Hair follicular keratinocyte (primary cell): Measurements from ENCODE around the gene HASPIN. TPM values are rescaled to one million over a fixed set of nuclear protein-coding genes. Genes with fewer than 3 reads are reported as not detected.

Experiments
- total RNA-seq: library from RNA; depleted of rRNA; stranded (reverse); fragments of >200 nt; gene quantifications from 2 replicates; pipeline ENCODE4 v1.2.3, GENCODE V29; 2015

Gene HASPIN
- 5.0 and 10.8 TPM in 2 replicates for total RNA-seq

DNA sequence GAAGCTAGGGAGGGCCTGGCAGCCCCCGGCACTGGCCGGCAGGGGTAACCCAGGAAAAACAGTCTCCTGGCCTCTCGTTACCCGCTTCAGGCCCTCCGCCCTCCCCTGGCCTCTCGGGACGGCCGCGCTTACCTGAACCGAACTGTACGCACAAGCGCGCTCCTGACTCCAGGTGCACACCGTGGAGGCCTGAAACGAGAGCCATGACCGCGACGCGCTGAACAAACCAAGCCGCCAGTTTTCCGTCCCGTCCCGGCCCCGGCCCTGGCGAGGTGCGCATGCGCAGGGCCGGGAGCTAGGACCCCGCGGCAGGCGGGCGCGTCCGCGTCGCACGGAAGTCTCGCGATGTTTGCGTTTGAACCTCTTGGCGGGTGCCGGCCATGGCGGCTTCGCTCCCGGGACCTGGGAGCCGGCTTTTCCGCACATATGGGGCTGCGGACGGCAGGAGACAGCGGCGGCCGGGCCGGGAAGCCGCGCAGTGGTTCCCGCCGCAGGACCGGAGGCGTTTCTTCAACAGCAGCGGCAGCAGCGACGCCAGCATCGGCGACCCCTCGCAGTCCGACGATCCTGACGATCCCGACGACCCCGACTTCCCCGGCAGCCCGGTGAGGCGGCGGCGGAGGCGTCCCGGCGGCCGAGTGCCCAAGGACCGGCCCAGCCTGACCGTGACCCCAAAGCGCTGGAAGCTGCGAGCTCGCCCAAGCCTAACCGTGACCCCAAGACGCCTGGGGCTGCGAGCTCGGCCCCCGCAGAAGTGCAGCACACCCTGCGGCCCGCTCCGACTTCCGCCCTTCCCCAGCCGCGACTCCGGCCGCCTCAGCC is at the start of gene HASPIN:
TSS of gene HASPIN (plus strand) at position 348 of the 822 bp plus-strand sequence. CDS start at position 381, 33 bp downstream.

GRCh38 chr17:3695723-3696411 is 27.8 kb upstream of the HASPIN start, which contains the start of gene P2RX5:
Gene P2RX5 (minus strand): TSS chr17:3696155. CDS start chr17:3696005, 150 bp downstream.

Other genes with a start within 250 kb of the HASPIN start
- gene ASPA, start 247.9 kb upstream of the HASPIN start, total RNA-seq: not detected in 2 replicates
- gene TRPV3, start 166.1 kb upstream of the HASPIN start, total RNA-seq: 1.4 and 5.1 TPM in 2 replicates
- 0.55 and 1.0 TPM in 2 replicates for gene TRPV1, start 114.5 kb upstream of the HASPIN start, total RNA-seq
- 11.2 and 16.1 TPM in 2 replicates for gene SHPK, start 87.7 kb upstream of the HASPIN start, total RNA-seq
- gene CTNS, start 87.1 kb upstream of the HASPIN start, total RNA-seq: 12.8 and 20.4 TPM in 2 replicates
- 320 and 364 TPM in 2 replicates for gene TAX1BP3, start 55.3 kb upstream of the HASPIN start, total RNA-seq
- 20.4 and 26.5 TPM in 2 replicates for gene EMC6, start 55.1 kb upstream of the HASPIN start, total RNA-seq
- gene P2RX5, start 27.7 kb upstream of the HASPIN start, total RNA-seq: 1.0 and 1.7 TPM in 2 replicates
- gene ITGAE, start 77.3 kb downstream of the HASPIN start, total RNA-seq: 14.4 and 28.5 TPM in 2 replicates
- gene NCBP3, start 122.3 kb downstream of the HASPIN start, total RNA-seq: 9.0 and 11.4 TPM in 2 replicates
- 1.5 and 2.4 TPM in 2 replicates for gene CAMKK1, start 169.2 kb downstream of the HASPIN start, total RNA-seq
- not detected in 2 replicates for gene P2RX1, start 192.6 kb downstream of the HASPIN start, total RNA-seq
- 0.27 and 0.62 TPM in 2 replicates for gene ATP2A3, start 240.5 kb downstream of the HASPIN start, total RNA-seq